Activated B cell treated with CpG ODN at 0.5 μM for 24 hours (primary cell): ENCODE measurements around the gene JMJD7. TPM values are rescaled to one million over a fixed set of nuclear protein-coding genes. Genes with fewer than 3 reads are reported as not detected.

Experiments used
- ATAC-seq: fragments of 200-7000 bp; cut with Tn5 transposase; one replicate; pipeline ENCODE4 v1.10.0; 2021; ENCODE audit warnings: low read depth, mild to moderate bottlenecking, moderate library complexity
- CTCF ChIA-PET: fragments of 350-600 bp; sonication (Branson Sonifier 250); formaldehyde crosslinking; loops from one replicate; lab custom pipeline; 2021; ENCODE audit warnings: antibody characterized with exemption; lab: Charles Lee
- POLR2A ChIA-PET: fragments of 350-600 bp; sonication (Branson Sonifier 250); formaldehyde crosslinking; loops from one replicate; lab custom pipeline; 2021; ENCODE audit warnings: antibody characterized with exemption; lab: Charles Lee
- DNase-seq: peaks from one replicate; pipeline ENCODE4 v3.0.0; 2022
- H3K27ac Mint-ChIP-seq: one replicate; pipeline ENCODE4 v1.8.0; 2020; ENCODE audit warnings: mixed read lengths
- H3K27me3 Mint-ChIP-seq: one replicate; pipeline ENCODE4 v1.8.0; 2021; ENCODE audit warnings: mixed read lengths
- H3K36me3 Mint-ChIP-seq: one replicate; pipeline ENCODE4 v1.8.0; 2021; ENCODE audit warnings: low read depth, mixed read lengths
- H3K4me1 Mint-ChIP-seq: one replicate; pipeline ENCODE4 v1.8.0; 2021; ENCODE audit warnings: mixed read lengths
- H3K4me3 Mint-ChIP-seq: one replicate; pipeline ENCODE4 v1.8.0; 2020; ENCODE audit warnings: mild to moderate bottlenecking, mixed read lengths
- H3K9me3 Mint-ChIP-seq: one replicate; pipeline ENCODE4 v1.8.0; 2020; ENCODE audit warnings: mixed read lengths
- CTCF ChIP-seq: fragments of 200-600 bp; IDR thresholded peaks from one replicate; pipeline ENCODE4 v1.8.0; 2022; ENCODE audit warnings: antibody characterized with exemption, mild to moderate bottlenecking
- intact Hi-C: fragments of 100-400 bp; cut with micrococcal nuclease; formaldehyde crosslinking; loops from one replicate; pipeline ENCODE4 v1.15.1; 2024
- total RNA-seq: library from RNA; stranded (reverse); gene quantifications from 2 replicates; pipeline ENCODE4 v1.2.3, GENCODE V29; 2022

Gene JMJD7
- total RNA-seq, 1 donor from 2014 or later: 16.5 TPM

GRCh38 chr15:41849204-41849603 lies 21.3 kb downstream of the JMJD7 start:
- POLR2A ChIA-PET: no interaction called here
- Mint-ChIP-seq H3K9me3 (no peaks in the 10 kb centered on the region), H3K27ac (no peak overlapping the region), H3K27me3 (no peaks in the 10 kb centered on the region), H3K36me3 (peaks cover 31% of the 10 kb centered on the region), H3K4me1 (peaks cover 4% of the 10 kb centered on the region), H3K4me3 (no peak overlapping the region)
- ATAC-seq (no peak), DNase-seq (no peak)
- TF ChIP-seq CTCF: no peak
- CTCF ChIA-PET: no interaction called here
- intact Hi-C loops: no loop called here

GRCh38 chr15:41849861-41850260 lies 22.0 kb downstream of the JMJD7 start:
- DNase-seq (no peak), ATAC-seq (no peak)
- Mint-ChIP-seq H3K4me1 (peaks cover 4% of the 10 kb centered on the region), H3K9me3 (no peaks in the 10 kb centered on the region), H3K36me3 (peaks cover 31% of the 10 kb centered on the region), H3K27me3 (no peaks in the 10 kb centered on the region), H3K4me3 (no peak overlapping the region), H3K27ac (no peak overlapping the region)
- no peak for TF ChIP-seq CTCF
- ChIA-PET POLR2A (no interaction called here), CTCF (no interaction called here)
- intact Hi-C loops: no loop called here

- ATAC-seq (no peak), DNase-seq (no peak)
- intact Hi-C loops: no loop called here
- Mint-ChIP-seq H3K4me3 (no peak overlapping the region), H3K36me3 (peaks cover 29% of the 10 kb centered on the region), H3K27me3 (no peaks in the 10 kb centered on the region), H3K4me1 (peaks cover 4% of the 10 kb centered on the region), H3K27ac (no peak overlapping the region), H3K9me3 (no peaks in the 10 kb centered on the region)
- no peak for TF ChIP-seq CTCF
- ChIA-PET CTCF (no interaction called here), POLR2A (no interaction called here)
These were observed 22.7 kb downstream of the JMJD7 start for GRCh38 chr15:41850482-41851166.

- H3K4me1 Mint-ChIP-seq: peaks cover 4% of the 10 kb centered on the region
- H3K27ac Mint-ChIP-seq: no peak overlapping the region
- DNase-seq (no peak), ATAC-seq (no peak)
- no peak overlapping the region for H3K4me3 Mint-ChIP-seq
- H3K36me3 Mint-ChIP-seq: peaks cover 26% of the 10 kb centered on the region
- ChIA-PET POLR2A (interaction anchor here (0.6 kb wide), 1 partner anchor 25 kb away, joined by 5 read pairs; no protein-coding TSS in a partner anchor), CTCF (no interaction called here)
- H3K27me3 Mint-ChIP-seq: no peaks in the 10 kb centered on the region
- no peaks in the 10 kb centered on the region for H3K9me3 Mint-ChIP-seq
- intact Hi-C loops: no loop called here
- no peak for TF ChIP-seq CTCF
These were observed 23.3 kb downstream of the JMJD7 start for GRCh38 chr15:41851167-41851523.

- H3K4me1 Mint-ChIP-seq: peaks cover 4% of the 10 kb centered on the region
- no peak for TF ChIP-seq CTCF
- H3K27ac Mint-ChIP-seq: no peak overlapping the region
- no peaks in the 10 kb centered on the region for H3K27me3 Mint-ChIP-seq
- peaks cover 18% of the 10 kb centered on the region for H3K36me3 Mint-ChIP-seq
- H3K9me3 Mint-ChIP-seq: no peaks in the 10 kb centered on the region
- H3K4me3 Mint-ChIP-seq: no peak overlapping the region
- ChIA-PET CTCF (interaction anchor here (1.4 kb wide), 1 partner anchor 53 kb away, joined by 4 read pairs; no protein-coding TSS in a partner anchor), POLR2A (interaction anchor here (0.6 kb wide), 1 partner anchor 24 kb away, joined by 5 read pairs; no protein-coding TSS in a partner anchor)
- intact Hi-C loops: no loop called here
- ATAC-seq (no peak), DNase-seq (no peak)
These were observed 24.0 kb downstream of the JMJD7 start for GRCh38 chr15:41851755-41852370.
